IMR-90 (cell line): ENCODE measurements around the gene TMEM19. TPM values are rescaled to one million over a fixed set of nuclear protein-coding genes. Genes with fewer than 3 reads are reported as not detected.

Experiments used
- ATAC-seq: fragments of 200-7000 bp; cut with Tn5 transposase; 2 replicates; pipeline ENCODE4 v1.9.1; 2020; ENCODE audit warnings: low read depth, mild to moderate bottlenecking, moderate library complexity
- BruUV-seq: library from RNA; stranded (reverse); fragments of 400-500 nt; replicated peaks from 2 replicates; lab custom pipeline; 2021; lab: Mats Ljungman, UMichigan
- CTCF ChIA-PET: fragments of 300-600 bp; formaldehyde crosslinking; extraction: SDS; loops from one replicate; lab custom pipeline; 2021; ENCODE audit warnings: antibody characterized with exemption; lab: Yijun Ruan, JAX
- POLR2A ChIA-PET: fragments of 300-600 bp; sonication (Branson Sonifier 250); formaldehyde crosslinking; loops from one replicate; lab custom pipeline; 2022; ENCODE audit warnings: antibody characterized with exemption; ENCODE audit not compliant: unreplicated experiment; lab: Charles Lee
- DNase-seq: peaks from one replicate; pipeline ENCODE4 v3.0.0; 2013
- H2AFZ ChIP-seq: replicated peaks from 2 replicates; pipeline ENCODE3; 2013; ENCODE audit warnings: low read length, mild to moderate bottlenecking; ENCODE audit not compliant: poor library complexity
- H2AK5ac ChIP-seq: 2 replicates; pipeline ENCODE4 v1.6.1; 2013; ENCODE audit warnings: low read depth, low read length, inconsistent platforms
- H2AK9ac ChIP-seq: replicated peaks from 2 replicates; pipeline ENCODE3; 2013; ENCODE audit warnings: mild to moderate bottlenecking, low read depth, low read length, moderate library complexity; ENCODE audit not compliant: poor library complexity
- H2BK120ac ChIP-seq: 2 replicates; pipeline ENCODE4 v1.6.1; 2013; ENCODE audit warnings: low read depth, low read length, inconsistent platforms
- H2BK15ac ChIP-seq: 3 replicates; pipeline ENCODE4 v1.6.1; 2013; ENCODE audit warnings: low read depth, low read length, inconsistent platforms
- H2BK20ac ChIP-seq: 2 replicates; pipeline ENCODE4 v1.6.1; 2013; ENCODE audit warnings: low read depth, mild to moderate bottlenecking, inconsistent platforms, low read length, moderate library complexity
- H2BK5ac ChIP-seq: 2 replicates; pipeline ENCODE4 v1.6.1; 2013; ENCODE audit warnings: mild to moderate bottlenecking, low read depth, low read length, inconsistent platforms; ENCODE audit not compliant: poor library complexity, severe bottlenecking
- H3K14ac ChIP-seq: replicated peaks from 2 replicates; pipeline ENCODE4 v1.6.1; 2013; ENCODE audit warnings: low read depth, low read length, inconsistent platforms
- H3K18ac ChIP-seq: 2 replicates; pipeline ENCODE4 v1.6.1; 2013; ENCODE audit warnings: low read depth, low read length, control low read depth
- H3K23ac ChIP-seq: 2 replicates; pipeline ENCODE4 v1.6.1; 2013; ENCODE audit warnings: low read depth, low read length, inconsistent platforms
- H3K27ac ChIP-seq: 2 replicates; pipeline ENCODE4 v1.5.1; 2013; ENCODE audit warnings: mild to moderate bottlenecking, control low read depth, low read length; ENCODE audit not compliant: insufficient read depth
- H3K27me3 ChIP-seq: 2 replicates; pipeline ENCODE4 v1.6.1; 2013; ENCODE audit warnings: low read length; ENCODE audit not compliant: control insufficient read depth, insufficient read depth
- H3K36me3 ChIP-seq: 2 replicates; pipeline ENCODE4 v1.6.1; 2013; ENCODE audit warnings: low read length, mixed read lengths; ENCODE audit not compliant: control insufficient read depth, insufficient read depth
- H3K4ac ChIP-seq: 2 replicates; pipeline ENCODE4 v1.6.1; 2013; ENCODE audit warnings: low read depth, low read length, inconsistent platforms
- H3K4me1 ChIP-seq: 2 replicates; pipeline ENCODE4 v1.6.1; 2013; ENCODE audit warnings: low read length, mixed read lengths; ENCODE audit not compliant: control insufficient read depth, insufficient read depth
- H3K4me2 ChIP-seq: 2 replicates; pipeline ENCODE4 v1.6.1; 2013; ENCODE audit warnings: low read depth, mild to moderate bottlenecking, control low read depth, low read length, moderate library complexity
- H3K4me3 ChIP-seq: 2 replicates; pipeline ENCODE4 v1.5.1; 2013; ENCODE audit warnings: low read depth, mild to moderate bottlenecking, control low read depth, low read length, moderate library complexity; ENCODE audit not compliant: insufficient read depth
- H3K56ac ChIP-seq: 2 replicates; pipeline ENCODE4 v1.6.1; 2013; ENCODE audit warnings: low read length, inconsistent platforms; ENCODE audit not compliant: insufficient read depth; ENCODE audit errors: extremely low read depth
- H3K79me1 ChIP-seq, 2 experiments: 2 replicates each; pipeline ENCODE4 v1.6.1; 2013; ENCODE audit warnings: low read length in 2 of 2, inconsistent platforms in 1 of 2, low read depth in 1 of 2
- H3K9ac ChIP-seq: 2 replicates; pipeline ENCODE4 v1.6.1; 2013; ENCODE audit warnings: low read depth, low read length, control low read depth
- H3K9me1 ChIP-seq: 2 replicates; pipeline ENCODE4 v1.6.1; 2013; ENCODE audit warnings: low read length, inconsistent platforms; ENCODE audit not compliant: insufficient read depth
- H3K9me3 ChIP-seq: 2 replicates; pipeline ENCODE4 v1.6.1; 2013; ENCODE audit warnings: low read length; ENCODE audit not compliant: control insufficient read depth, insufficient read depth
- H4K20me1 ChIP-seq: 2 replicates; pipeline ENCODE4 v1.6.1; 2013; ENCODE audit warnings: low read length, inconsistent platforms; ENCODE audit not compliant: insufficient read depth
- H4K5ac ChIP-seq: 2 replicates; pipeline ENCODE4 v1.6.1; 2013; ENCODE audit warnings: mild to moderate bottlenecking, low read depth, low read length, control low read depth
- H4K8ac ChIP-seq, 2 experiments: 2 replicates each; pipeline ENCODE4 v1.6.1; 2013; ENCODE audit warnings: low read depth in 2 of 2, low read length in 2 of 2, control low read depth in 1 of 2, inconsistent platforms in 1 of 2
- H4K91ac ChIP-seq: 2 replicates; pipeline ENCODE4 v1.6.1; 2013; ENCODE audit warnings: low read depth, low read length, inconsistent platforms; ENCODE audit not compliant: insufficient read depth
- BHLHE40 ChIP-seq: fragments of 150-350 bp; IDR thresholded peaks from 2 replicates; pipeline ENCODE4 v1.6.1; 2016; ENCODE audit warnings: mild to moderate bottlenecking, low read depth, low read length
- CHD1 ChIP-seq: IDR thresholded peaks from 2 replicates; pipeline ENCODE4 v1.6.1; 2012; ENCODE audit warnings: low read depth, low read length, improper control_type of control experiment
- CTCF ChIP-seq: conservative IDR thresholded peaks from 2 replicates; pipeline ENCODE4 v1.5.1; 2012; ENCODE audit warnings: mild to moderate bottlenecking, low read depth, low read length, improper control_type of control experiment
- ELK1 ChIP-seq: fragments of 150-350 bp; IDR thresholded peaks from 2 replicates; pipeline ENCODE4 v1.6.1; 2016; ENCODE audit warnings: low read depth, mild to moderate bottlenecking, low read length, moderate library complexity, borderline replicate concordance
- FOS ChIP-seq: fragments of 150-350 bp; IDR thresholded peaks from 2 replicates; pipeline ENCODE4 v1.6.1; 2016; ENCODE audit warnings: low read depth, low read length
- MAFK ChIP-seq: IDR thresholded peaks from 2 replicates; pipeline ENCODE4 v1.6.1; 2012; ENCODE audit warnings: low read depth, low read length, improper control_type of control experiment
- MAZ ChIP-seq: IDR thresholded peaks from 2 replicates; pipeline ENCODE4 v1.6.1; 2012; ENCODE audit warnings: low read depth, mild to moderate bottlenecking, low read length, improper control_type of control experiment, moderate library complexity, borderline replicate concordance
- MXI1 ChIP-seq: IDR thresholded peaks from 2 replicates; pipeline ENCODE4 v1.6.1; 2012; ENCODE audit warnings: low read depth, mild to moderate bottlenecking, low read length, moderate library complexity, borderline replicate concordance
- POLR2A ChIP-seq: IDR thresholded peaks from 2 replicates; pipeline ENCODE4 v1.6.1; 2012; ENCODE audit warnings: mild to moderate bottlenecking, low read depth, low read length
- RAD21 ChIP-seq: IDR thresholded peaks from 2 replicates; pipeline ENCODE4 v1.6.1; 2012; ENCODE audit warnings: low read length, improper control_type of control experiment
- RCOR1 ChIP-seq: IDR thresholded peaks from 2 replicates; pipeline ENCODE4 v1.6.1; 2012; ENCODE audit warnings: mild to moderate bottlenecking, low read length, improper control_type of control experiment; ENCODE audit not compliant: insufficient replicate concordance
- RFX5 ChIP-seq: IDR thresholded peaks from 2 replicates; pipeline ENCODE4 v1.8.0; 2012; ENCODE audit warnings: low read depth, mild to moderate bottlenecking, low read length, moderate library complexity
- SMC3 ChIP-seq: fragments of 150-350 bp; IDR thresholded peaks from 2 replicates; pipeline ENCODE4 v1.6.1; 2016; ENCODE audit warnings: low read depth, mild to moderate bottlenecking, antibody characterized with exemption, low read length, moderate library complexity
- USF2 ChIP-seq: fragments of 150-350 bp; IDR thresholded peaks from 2 replicates; pipeline ENCODE4 v1.6.1; 2017; ENCODE audit warnings: mild to moderate bottlenecking, antibody characterized with exemption, low read length, low read depth
- WGBS, 2 experiments: methylation state at CpG; one replicate each; pipeline versions ENCODE4 v1.1.5 to v1.1.7; 2013; ENCODE audit warnings: missing lambda C conversion rate in 2 of 2; ENCODE audit not compliant: insufficient read length in 1 of 2; ENCODE audit errors: extremely low coverage in 2 of 2; 5-methylcytosine and 5-hydroxymethylcytosine counted together
- dilution Hi-C: fragments of 300-500 bp; cut with HindIII; formaldehyde crosslinking; loops from one replicate; pipeline ENCODE4 v1.14.3; 2018; ENCODE audit warnings: low sequenced_read_pairs; ENCODE audit not compliant: unreplicated experiment
- in situ Hi-C: fragments of 300-500 bp; cut with MboI; formaldehyde crosslinking; loops from 3 replicates; pipeline ENCODE4 v1.14.3; 2019; ENCODE audit warnings: low sequenced_read_pairs, inconsistent platforms, mixed read lengths
- intact Hi-C: fragments of 100-400 bp; cut with micrococcal nuclease; formaldehyde crosslinking; loops from 2 replicates; pipeline ENCODE4 v1.10.0; 2022
- polyA plus RNA-seq, 3 experiments: library from polyadenylated mRNA; depleted of rRNA; stranded (reverse); fragments of >200 nt; gene quantifications; 2 replicates each; pipeline ENCODE4 v1.2.3, GENCODE V29; 2012; ENCODE audit warnings: low replicate concordance in 1 of 3
- total RNA-seq: library from RNA; depleted of rRNA; stranded (reverse); fragments of >200 nt; gene quantifications from 2 replicates; pipeline ENCODE4 v1.2.3, GENCODE V29; 2012

The TMEM19 gene
- total and polyA plus RNA-seq, 2 of the 4 experiments (the other 2 are of a cell fraction): 8.9 to 28.7 TPM

GRCh38 chr12:71693126-71693525, 7.2 kb downstream of the TMEM19 start:
- in situ Hi-C loops: no loop called here
- dilution Hi-C loops: no loop called here

More at GRCh38 chr12:71693126-71693525, 7.2 kb downstream of the TMEM19 start:
- no peak overlapping the region for H3K4ac ChIP-seq
- H4K8ac ChIP-seq: no peak overlapping the region
- H3K79me1 ChIP-seq: peaks cover 4 to 10% of the 10 kb centered on the region in 2 experiments; a peak in 3 of 4 replicates
- DNase-seq (no peak), ATAC-seq (no peak)
- no peaks in the 10 kb centered on the region for H3K9me1 ChIP-seq
- no peak overlapping the region for H3K9ac ChIP-seq
- no TSS peak for BruUV-seq
- H3K27me3 ChIP-seq: no peaks in the 10 kb centered on the region
- no peak overlapping the region for H3K27ac ChIP-seq
- no peak overlapping the region for H3K56ac ChIP-seq
- no peak overlapping the region for H2AK5ac ChIP-seq
- no peaks in the 10 kb centered on the region for H3K9me3 ChIP-seq
- no peaks in the 10 kb centered on the region for H3K4me1 ChIP-seq
- no peak overlapping the region for H3K4me2 ChIP-seq
- H3K14ac ChIP-seq: no peak overlapping the region
- TF ChIP-seq RCOR1: no peak
- no peak for TF ChIP-seq CTCF
- TF ChIP-seq CHD1: no peak
- TF ChIP-seq MAZ: no peak
- TF ChIP-seq FOS: no peak
- no peak for TF ChIP-seq RFX5
- no peak for TF ChIP-seq MXI1
- TF ChIP-seq MAFK: no peak
- no peak for TF ChIP-seq BHLHE40
- no peak for TF ChIP-seq ELK1
- no peak for TF ChIP-seq USF2
- TF ChIP-seq RAD21: no peak
- no peak for TF ChIP-seq POLR2A
- no peak for TF ChIP-seq SMC3
- intact Hi-C loops: no loop called here
- no peak overlapping the region for H4K5ac ChIP-seq
- no peak overlapping the region for H4K91ac ChIP-seq
- WGBS, 2 experiments: 100% methylated on average over 1 of the region's 7 CpGs; no CpG with 5 or more reads in 1 of the 2 experiments
- H3K23ac ChIP-seq: no peak overlapping the region
- H2AK9ac ChIP-seq: no peak overlapping the region
- no peak overlapping the region for H2BK15ac ChIP-seq
- H3K36me3 ChIP-seq: peaks cover 2% of the 10 kb centered on the region; the same call in 1 of the 2 replicates
- no peak overlapping the region for H2AFZ ChIP-seq
- no peak overlapping the region for H2BK20ac ChIP-seq
- H2BK120ac ChIP-seq: no peak overlapping the region
- H4K20me1 ChIP-seq: no peaks in the 10 kb centered on the region
- no peak overlapping the region for H2BK5ac ChIP-seq
- ChIA-PET POLR2A (no interaction called here), CTCF (no interaction called here)
- no peak overlapping the region for H3K4me3 ChIP-seq
- H3K18ac ChIP-seq: no peak overlapping the region
